Measurements from ENCODE around the gene TMEM26.

DNA sequence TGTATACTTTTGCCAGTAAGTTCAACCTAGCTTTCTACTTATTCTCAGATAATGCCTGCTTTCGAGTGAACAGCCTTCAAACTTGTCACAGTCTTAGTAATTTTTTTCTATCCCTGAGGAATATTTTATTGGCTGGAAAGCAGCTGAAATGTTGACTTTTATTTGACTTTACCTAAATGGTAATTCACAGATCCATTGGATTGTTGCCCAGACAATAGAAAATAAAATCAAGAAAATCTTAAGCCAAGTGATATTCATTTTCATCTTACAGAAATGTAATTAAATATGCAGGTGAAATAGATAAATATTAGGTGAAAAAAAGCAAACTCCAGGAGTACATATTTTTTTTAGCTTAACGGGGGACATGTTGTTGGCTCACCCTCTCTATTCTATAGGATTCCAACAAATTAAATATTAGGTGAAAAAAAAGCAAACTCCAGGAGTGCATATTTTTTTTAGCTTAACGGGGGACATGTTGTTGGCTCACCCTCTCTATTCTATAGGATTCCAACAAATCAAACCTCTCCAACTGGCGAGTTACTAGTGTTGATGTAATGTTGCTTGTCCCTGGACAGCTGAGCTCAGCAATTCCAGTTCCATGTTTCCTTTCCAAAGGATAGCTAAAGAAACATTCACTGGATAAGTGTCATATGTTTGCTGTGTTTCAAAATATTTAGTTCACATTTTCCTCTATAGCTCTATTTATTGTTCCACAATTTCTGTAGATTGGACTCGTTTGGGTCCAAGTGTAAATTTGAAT, 4.2 kb downstream of the TMEM26 start:
- TF ChIP-seq ZNF343 (CRISPR knock-in tag; IDR thresholded peaks at IDR 0.05): no peak
- TF ChIP-seq ZBTB40 (IDR thresholded peaks at IDR 0.05): no peak
- no peak for TF ChIP-seq ZBTB40 (CRISPR knock-in tag; IDR thresholded peaks at IDR 0.05)
- no peak for TF ChIP-seq POLR2AphosphoS5 (IDR thresholded peaks at IDR 0.05; ENCODE audit: low read depth, low read length)
- TF ChIP-seq ZMAT3 (CRISPR knock-in tag; conservative IDR thresholded peaks at IDR 0.05): no peak
- TF ChIP-seq, protein P1, sequence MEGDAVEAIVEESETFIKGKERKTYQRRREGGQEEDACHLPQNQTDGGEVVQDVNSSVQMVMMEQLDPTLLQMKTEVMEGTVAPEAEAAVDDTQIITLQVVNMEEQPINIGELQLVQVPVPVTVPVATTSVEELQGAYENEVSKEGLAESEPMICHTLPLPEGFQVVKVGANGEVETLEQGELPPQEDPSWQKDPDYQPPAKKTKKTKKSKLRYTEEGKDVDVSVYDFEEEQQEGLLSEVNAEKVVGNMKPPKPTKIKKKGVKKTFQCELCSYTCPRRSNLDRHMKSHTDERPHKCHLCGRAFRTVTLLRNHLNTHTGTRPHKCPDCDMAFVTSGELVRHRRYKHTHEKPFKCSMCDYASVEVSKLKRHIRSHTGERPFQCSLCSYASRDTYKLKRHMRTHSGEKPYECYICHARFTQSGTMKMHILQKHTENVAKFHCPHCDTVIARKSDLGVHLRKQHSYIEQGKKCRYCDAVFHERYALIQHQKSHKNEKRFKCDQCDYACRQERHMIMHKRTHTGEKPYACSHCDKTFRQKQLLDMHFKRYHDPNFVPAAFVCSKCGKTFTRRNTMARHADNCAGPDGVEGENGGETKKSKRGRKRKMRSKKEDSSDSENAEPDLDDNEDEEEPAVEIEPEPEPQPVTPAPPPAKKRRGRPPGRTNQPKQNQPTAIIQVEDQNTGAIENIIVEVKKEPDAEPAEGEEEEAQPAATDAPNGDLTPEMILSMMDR (CRISPR knock-in tag; IDR thresholded peaks at IDR 0.05): no peak
- no peak for TF ChIP-seq REXO4 (CRISPR knock-in tag; IDR thresholded peaks at IDR 0.05; ENCODE audit: borderline replicate concordance)
- TF ChIP-seq SATB2 (CRISPR knock-in tag; IDR thresholded peaks at IDR 0.05): no peak
- TF ChIP-seq SMAD3 (CRISPR knock-in tag; IDR thresholded peaks at IDR 0.05): no peak
- TF ChIP-seq MAZ (IDR thresholded peaks at IDR 0.05; ENCODE audit: borderline replicate concordance, low read depth, low read length): no peak
- TF ChIP-seq MAZ (CRISPR knock-in tag; IDR thresholded peaks at IDR 0.05; ENCODE audit: low read depth): no peak
- TF ChIP-seq ZNF570 (CRISPR knock-in tag; IDR thresholded peaks at IDR 0.05; ENCODE audit: borderline replicate concordance): no peak
